RWPE1 (cell line): ENCODE data around the gene KCNQ1.
A peak's percentile ranks its signal among the peaks of the same experiment; 100 is the strongest.

ENCODE experiments used
- CTCF ChIA-PET: fragments of 350-600 bp; sonication (Branson Sonifier 250); formaldehyde crosslinking; extraction: SDS; loops from one replicate; lab custom pipeline; 2021; lab: Yijun Ruan, JAX
- POLR2A ChIA-PET: fragments of 400-600 bp; formaldehyde crosslinking; extraction: SDS; loops from one replicate; lab custom pipeline; 2020; ENCODE audit warnings: antibody characterized with exemption; ENCODE audit not compliant: low non-redundant PET; lab: Yijun Ruan, JAX
- DNase-seq: peaks from one replicate; pipeline ENCODE4 v3.0.0; 2012; ENCODE audit warnings: low spot score
- H3K27ac ChIP-seq: fragments of 450-650 bp; 2 replicates; pipeline ENCODE4 v1.5.1; 2017
- CTCF ChIP-seq: fragments of 450-650 bp; conservative IDR thresholded peaks from 2 replicates; pipeline ENCODE4 v1.5.1; 2017; ENCODE audit warnings: low read depth, mild to moderate bottlenecking

The KCNQ1 gene

GRCh38 chr11:2529173-2529572 lies 84.4 kb downstream of the KCNQ1 start:
- CTCF ChIA-PET = interaction anchor here (0.6 kb wide), 1 partner anchor 365 kb away, joined by 3 read pairs; no protein-coding TSS in a partner anchor
- TF ChIP-seq CTCF = no peak
- POLR2A ChIA-PET = no interaction called here
- no peak for DNase-seq
- H3K27ac ChIP-seq = no peak overlapping the region

- TF ChIP-seq CTCF = no peak
- ChIA-PET POLR2A (no interaction called here), CTCF (no interaction called here)
These were observed 84.8 kb downstream of the KCNQ1 start for GRCh38 chr11:2529636-2530035.

GRCh38 chr11:2530131-2530854 lies 85.5 kb downstream of the KCNQ1 start:
- ChIA-PET POLR2A (no interaction called here), CTCF (interaction anchor here (0.6 to 5.3 kb wide), 6 partner anchors 104 to 876 kb away, joined by 3 to 324 read pairs (median 14); partner anchors contain the start of gene CDKN1C)
- H3K27ac ChIP-seq = no peak overlapping the region
- DNase-seq = no peak
- TF ChIP-seq CTCF = no peak

More at GRCh38 chr11:2529636-2530035, 84.8 kb downstream of the KCNQ1 start:
- no peak overlapping the region for H3K27ac ChIP-seq
- DNase-seq = no peak

GRCh38 chr11:2530855-2531200 lies 86.0 kb downstream of the KCNQ1 start:
- DNase-seq = no peak
- no peak overlapping the region for H3K27ac ChIP-seq
- ChIA-PET POLR2A (no interaction called here), CTCF (interaction anchor here (0.5 to 5.3 kb wide), 8 partner anchors 94 to 877 kb away, joined by 3 to 324 read pairs (median 4); partner anchors contain the start of gene CDKN1C)
- TF ChIP-seq CTCF = no peak

GRCh38 chr11:2531277-2531986 lies 86.6 kb downstream of the KCNQ1 start:
- CTCF ChIA-PET = interaction anchor here (0.5 to 5.3 kb wide), 15 partner anchors 79 to 878 kb away, joined by 3 to 324 read pairs (median 5); partner anchors contain the start of genes CDKN1C, PHLDA2 and TRPM5
- POLR2A ChIA-PET = no interaction called here
- DNase-seq = peak; percentile 58
- TF ChIP-seq CTCF = peak; percentile 90
- no peak overlapping the region for H3K27ac ChIP-seq

- POLR2A ChIA-PET = interaction anchor here (1.0 kb wide), 1 partner anchor 370 kb away, joined by 3 read pairs; a partner anchor contains a TSS
- no peak for TF ChIP-seq CTCF
- DNase-seq = no peak
- CTCF ChIA-PET = interaction anchor here (0.6 to 5.3 kb wide), 19 partner anchors 28 to 759 kb away, joined by 3 to 324 read pairs (median 5); partner anchors contain the start of genes CDKN1C, PHLDA2 and TRPM5
- H3K27ac ChIP-seq = no peak overlapping the region
These were observed 87.3 kb downstream of the KCNQ1 start for GRCh38 chr11:2531987-2532703.
